CD4-positive, alpha-beta T cell (primary cell): Measurements from ENCODE around the gene CEP250. TPM values are rescaled to one million over a fixed set of nuclear protein-coding genes. Genes with fewer than 3 reads are reported as not detected.
"Not testable (repeated sequence)": the region's sequence is repeated elsewhere in the genome, so short reads cannot be mapped to it uniquely, and the experiment has no call there.

Source experiments
- ATAC-seq: fragments of 200-7000 bp; cut with Tn5 transposase; one replicate; pipeline ENCODE4 v1.10.0; 2022; ENCODE audit warnings: mild to moderate bottlenecking; ENCODE audit not compliant: poor library complexity
- CTCF ChIA-PET: fragments of 350-600 bp; sonication (Branson Sonifier 250); formaldehyde crosslinking; loops from one replicate; lab custom pipeline; 2021; ENCODE audit warnings: antibody characterized with exemption, inconsistent platforms; lab: Charles Lee
- POLR2A ChIA-PET: fragments of 350-600 bp; sonication (Branson Sonifier 250); formaldehyde crosslinking; loops from one replicate; lab custom pipeline; 2021; ENCODE audit warnings: antibody characterized with exemption, inconsistent platforms; lab: Charles Lee
- DNase-seq, 14 experiments: peaks; one replicate each; pipeline ENCODE4 v3.0.0-alpha.2; 2013 to 2020; ENCODE audit warnings: mixed read lengths in 2 of 14
- H3K27ac ChIP-seq, 2 donors: one replicate each; pipeline versions ENCODE4 v1.5.1 to v1.7.0; 2013; ENCODE audit warnings: low read length in 2 of 2, low read depth in 1 of 2, mild to moderate bottlenecking in 1 of 2
- H3K27me3 ChIP-seq, 2 experiments: 1 replicate in 1 of 2; 2 replicates in 1 of 2; pipeline versions ENCODE4 v1.6.1 to v1.7.0; 2013; ENCODE audit warnings: low read length in 2 of 2, control low read depth in 1 of 2, mild to moderate bottlenecking in 1 of 2, moderate library complexity in 1 of 2; ENCODE audit not compliant: insufficient read depth in 2 of 2, control insufficient read depth in 1 of 2
- H3K36me3 ChIP-seq: one replicate; pipeline ENCODE4 v1.6.1; 2013; ENCODE audit warnings: low read length, control low read depth; ENCODE audit not compliant: insufficient read depth
- H3K4me1 ChIP-seq: one replicate; pipeline ENCODE4 v1.6.1; 2013; ENCODE audit warnings: low read length, control low read depth; ENCODE audit not compliant: insufficient read depth
- H3K4me3 ChIP-seq: one replicate; pipeline ENCODE4 v1.5.1; 2013; ENCODE audit warnings: mild to moderate bottlenecking, low read length, moderate library complexity
- H3K9me3 ChIP-seq, 2 experiments: 1 replicate in 1 of 2; 2 replicates in 1 of 2; pipeline versions ENCODE4 v1.6.1 to v1.7.0; 2013; ENCODE audit warnings: low read length in 2 of 2, mild to moderate bottlenecking in 2 of 2, control low read depth in 1 of 2, moderate library complexity in 1 of 2; ENCODE audit not compliant: control insufficient read depth in 1 of 2, insufficient read depth in 1 of 2
- H3K27ac Mint-ChIP-seq: one replicate; pipeline ENCODE4 v1.8.0; 2020; ENCODE audit warnings: mixed read lengths
- H3K27me3 Mint-ChIP-seq: one replicate; pipeline ENCODE4 v1.8.0; 2021; ENCODE audit warnings: mixed read lengths
- H3K36me3 Mint-ChIP-seq: one replicate; pipeline ENCODE4 v1.8.0; 2021; ENCODE audit warnings: low read depth, mixed read lengths
- H3K4me1 Mint-ChIP-seq: one replicate; pipeline ENCODE4 v1.8.0; 2021; ENCODE audit warnings: low read depth, mixed read lengths
- H3K4me3 Mint-ChIP-seq: one replicate; pipeline ENCODE4 v1.8.0; 2020; ENCODE audit warnings: mild to moderate bottlenecking, mixed read lengths
- H3K9me3 Mint-ChIP-seq: one replicate; pipeline ENCODE4 v1.8.0; 2020; ENCODE audit warnings: mixed read lengths
- CTCF ChIP-seq: fragments of 200-600 bp; IDR thresholded peaks from one replicate; pipeline ENCODE4 v1.8.0; 2022; ENCODE audit warnings: antibody characterized with exemption, mild to moderate bottlenecking
- intact Hi-C, 2 experiments: fragments of 100-400 bp; cut with DNase I in 1 of 2; cut with micrococcal nuclease in 1 of 2; formaldehyde crosslinking; loops; one replicate each; pipeline versions ENCODE4 v1.15.1 to v1.9.0; 2023 to 2025; cut with DNase I, micrococcal nuclease
- total RNA-seq, 174 experiments: library from RNA in 2 of 174; stranded (reverse) in 2 of 174; gene quantifications; one replicate each; pipeline ENCODE4 v1.2.3 and lab custom pipeline; 2021 to 2026

The CEP250 gene
- total RNA-seq, 2 experiments from 2014 or later = 27.6 to 33.1 TPM

DNA sequence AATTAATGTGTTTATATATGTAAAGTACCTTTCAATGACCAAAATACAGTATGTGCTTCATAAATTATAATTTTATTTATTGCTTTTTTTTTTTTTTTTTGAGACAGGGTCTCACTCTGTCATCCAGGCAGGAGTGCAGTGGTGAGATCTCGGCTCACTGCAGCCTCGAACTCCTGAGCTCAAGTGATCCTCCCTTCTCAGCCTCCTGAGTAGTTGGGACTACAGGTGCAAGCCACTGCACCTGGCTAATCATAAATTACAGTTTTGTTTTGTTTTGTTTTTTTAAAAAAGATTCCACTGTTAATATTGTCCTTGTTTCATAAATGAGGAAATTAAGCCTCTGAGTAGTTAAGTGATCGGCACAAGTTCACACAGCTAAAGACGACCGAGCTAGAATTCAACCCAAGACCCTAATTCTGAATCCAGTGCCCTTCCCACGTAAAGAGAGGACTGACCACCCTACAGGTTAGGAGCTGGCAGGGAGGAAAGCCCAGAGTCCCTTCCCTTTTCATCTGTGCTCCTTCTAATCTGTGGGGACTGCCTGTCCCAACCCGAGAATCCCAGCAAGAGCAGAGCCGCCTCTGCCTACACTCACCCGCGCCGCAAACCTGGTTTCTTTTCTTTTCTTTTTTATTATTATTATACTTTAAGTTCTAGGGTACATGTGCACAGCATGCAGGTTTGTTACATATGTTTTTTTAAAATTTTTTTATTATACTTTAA, 8.9 kb upstream of the CEP250 start:
- ATAC-seq = peak; percentile 42
- Histone ChIP-seq H3K9me3 (no peaks in the 10 kb centered on the region), H3K4me3 (peak overlapping the region; percentile 40), H3K36me3 (no peaks in the 10 kb centered on the region), H3K27ac (no peak overlapping the region), H3K27me3 (peaks cover 0 to 2% of the 10 kb centered on the region in 2 experiments), H3K4me1 (peaks cover 5% of the 10 kb centered on the region)
- Mint-ChIP-seq H3K36me3 (no peaks in the 10 kb centered on the region), H3K4me1 (peaks cover 4% of the 10 kb centered on the region), H3K27me3 (peaks cover 6% of the 10 kb centered on the region), H3K27ac (no peak overlapping the region), H3K4me3 (peak overlapping the region; percentile 76), H3K9me3 (no peaks in the 10 kb centered on the region)
- peak in 1 of 14 experiments; percentile 15 for DNase-seq
- no peak for TF ChIP-seq CTCF
- intact Hi-C loops = loop anchor here in 1 of 2 experiments (1.0 to 5.0 kb wide), 3 partner anchors 143 to 1454 kb away; partner anchors contain the start of gene RALY
- POLR2A ChIA-PET = interaction anchor here (0.7 to 1.6 kb wide), 5 partner anchors 9 to 354 kb away, joined by 3 to 9 read pairs (median 4); partner anchors contain the start of genes CEP250, SPAG4 and UQCC1
- CTCF ChIA-PET = interaction anchor here (0.7 to 1.4 kb wide), 9 partner anchors 8 to 440 kb away, joined by 4 to 9 read pairs (median 5); partner anchors contain the start of gene GDF5

- CTCF ChIA-PET = interaction anchor here (0.7 to 1.4 kb wide), 15 partner anchors 8 to 302 kb away, joined by 3 to 11 read pairs (median 5); partner anchors contain the start of genes CEP250 and GDF5
- peaks cover 5% of the 10 kb centered on the region for H3K4me1 ChIP-seq
- no peaks in the 10 kb centered on the region for H3K36me3 Mint-ChIP-seq
- H3K36me3 ChIP-seq = no peaks in the 10 kb centered on the region
- peak; percentile 92 for TF ChIP-seq CTCF
- POLR2A ChIA-PET = interaction anchor here (0.8 to 1.6 kb wide), 5 partner anchors 8 to 507 kb away, joined by 3 to 9 read pairs (median 4); partner anchors contain the start of genes CEP250, SCAND1 and SPAG4
- H3K9me3 Mint-ChIP-seq = no peaks in the 10 kb centered on the region
- intact Hi-C loops = loop anchor here in 1 of 2 experiments (1.0 to 5.0 kb wide), 3 partner anchors 144 to 1455 kb away; partner anchors contain the start of gene RALY
- peak overlapping the region; percentile 40 for H3K4me3 ChIP-seq
- no peaks in the 10 kb centered on the region for H3K9me3 ChIP-seq
- peak overlapping the region; percentile 87 for H3K4me3 Mint-ChIP-seq
- DNase-seq (peak; percentile 79 to 94 (median 89)), ATAC-seq (peak; percentile 99)
- peaks cover 6% of the 10 kb centered on the region for H3K27me3 Mint-ChIP-seq
- peaks cover 0 to 1% of the 10 kb centered on the region in 2 experiments for H3K27me3 ChIP-seq
- no peak overlapping the region for H3K27ac ChIP-seq
- H3K4me1 Mint-ChIP-seq = peaks cover 4% of the 10 kb centered on the region
- H3K27ac Mint-ChIP-seq = no peak overlapping the region
Measured at GRCh38 chr20:35447082-35447789, 8.2 kb upstream of the CEP250 start.

GRCh38 chr20:35448788-35449373, 6.5 kb upstream of the CEP250 start:
- Histone ChIP-seq H3K27me3 (no peaks in the 10 kb centered on the region), H3K27ac (no peak overlapping the region), H3K4me3 (no peak overlapping the region), H3K9me3 (no peaks in the 10 kb centered on the region), H3K36me3 (no peaks in the 10 kb centered on the region), H3K4me1 (peaks cover 7% of the 10 kb centered on the region)
- POLR2A ChIA-PET = no interaction called here
- no peaks in the 10 kb centered on the region for H3K36me3 Mint-ChIP-seq
- DNase-seq (no peak), ATAC-seq (no peak)
- CTCF ChIA-PET = no interaction called here
- H3K27ac Mint-ChIP-seq = no peak overlapping the region
- H3K4me1 Mint-ChIP-seq = peaks cover 4% of the 10 kb centered on the region
- H3K27me3 Mint-ChIP-seq = peaks cover 6% of the 10 kb centered on the region
- intact Hi-C loops = loop anchor here in 1 of 2 experiments (5.0 kb wide), 2 partner anchors 617 to 1457 kb away; partner anchors contain the start of gene RALY
- no peak overlapping the region for H3K4me3 Mint-ChIP-seq
- TF ChIP-seq CTCF = no peak
- H3K9me3 Mint-ChIP-seq = no peaks in the 10 kb centered on the region

DNA sequence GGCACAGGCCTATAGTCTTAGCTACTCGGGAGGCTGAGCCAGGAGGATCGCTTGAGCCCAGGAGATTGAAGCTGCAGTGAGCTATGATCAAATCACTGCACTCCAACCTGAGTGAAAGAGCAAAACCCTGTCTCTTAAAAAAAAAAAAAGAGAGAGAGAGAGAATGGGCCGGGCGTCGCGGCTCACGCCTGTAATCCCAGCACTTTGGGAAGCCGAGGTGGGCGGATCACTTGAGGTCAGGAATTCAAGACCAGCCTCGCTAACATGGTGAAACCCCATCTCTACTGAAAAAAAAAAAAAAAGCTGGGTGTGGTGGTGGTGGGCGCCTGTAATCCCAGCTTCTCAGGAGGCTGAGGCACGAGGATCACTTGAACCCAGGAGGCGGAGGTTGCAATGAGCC, 5.5 kb upstream of the CEP250 start:
- POLR2A ChIA-PET, DNase-seq, H3K27me3 Mint-ChIP-seq, H3K4me1 Mint-ChIP-seq, H3K9me3 ChIP-seq, H3K27ac ChIP-seq, H3K36me3 ChIP-seq, H3K4me3 ChIP-seq, H3K27ac Mint-ChIP-seq, ATAC-seq, H3K4me3 Mint-ChIP-seq, H3K27me3 ChIP-seq, H3K9me3 Mint-ChIP-seq, H3K36me3 Mint-ChIP-seq: not testable (repeated sequence)
- H3K4me1 ChIP-seq = peaks cover 13% of the 10 kb centered on the region
- CTCF ChIA-PET = interaction anchor here (0.8 to 1.1 kb wide), 2 partner anchors 11 to 14 kb away, joined by 3 to 4 read pairs; no protein-coding TSS in a partner anchor
- intact Hi-C loops = loop anchor here in 1 of 2 experiments (5.0 to 10.0 kb wide), 4 partner anchors 295 to 1458 kb away; partner anchors contain the start of genes PHF20, RALY and RBM39
